ENCODE data around the gene ITPR2. TPM values are rescaled to one million over a fixed set of nuclear protein-coding genes. Genes with fewer than 3 reads are reported as not detected.

ITPR2 gene
- total RNA-seq, 2 donors from 2014 or later, result 14.8 to 74.4 TPM

DNA sequence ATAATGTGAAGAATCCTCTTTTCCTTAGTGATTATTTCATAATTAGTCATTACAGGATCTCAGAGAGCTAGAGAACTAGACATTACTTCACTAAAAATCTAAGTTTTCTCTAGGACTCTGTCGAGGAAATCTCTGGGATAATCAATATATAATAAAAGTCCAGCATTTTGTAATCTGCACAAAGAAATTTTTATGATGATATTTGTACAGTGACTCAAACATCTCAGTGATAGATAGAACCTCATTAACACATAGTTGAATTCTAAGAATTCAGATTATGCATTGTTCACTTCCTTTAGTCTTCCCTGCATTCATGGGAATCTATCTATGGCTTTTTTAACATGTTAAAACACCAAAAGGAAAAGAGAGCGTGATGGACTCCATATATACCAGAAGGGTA, 11.0 kb downstream of the ITPR2 start:
- Histone ChIP-seq H3K4me3 (ENCODE audit: low read length) (no peak overlapping the region), H3K36me3 (ENCODE audit: control insufficient read depth, insufficient read depth, low read length) (no peaks in the 10 kb centered on the region), H3K4me1 (ENCODE audit: control insufficient read depth, insufficient read depth, low read length) (no peaks in the 10 kb centered on the region), H3K27ac (ENCODE audit: low read depth, low read length) (no peak overlapping the region), H3K9ac (ENCODE audit: extremely low read depth, low read length, poor library complexity, severe bottlenecking) (no peak overlapping the region), H3K9me3 (ENCODE audit: control insufficient read depth, low read length) (no peaks in the 10 kb centered on the region), H3K27me3 (ENCODE audit: control insufficient read depth, insufficient read depth, low read length, poor library complexity, severe bottlenecking) (no peaks in the 10 kb centered on the region)
- peaks cover 10% of the 10 kb centered on the region for H3K4me1 Mint-ChIP-seq
- no peaks in the 10 kb centered on the region for H3K36me3 Mint-ChIP-seq (ENCODE audit: low read depth)
- no peaks in the 10 kb centered on the region for H3K27me3 Mint-ChIP-seq (ENCODE audit: insufficient read depth)
- H3K4me3 Mint-ChIP-seq, result no peak overlapping the region
- 85% methylated on average over 2 of the region's 2 CpGs; no CpG with 5 or more reads in 1 of the 2 experiments for WGBS, 2 experiments (ENCODE audit: insufficient coverage in 1 of 2, insufficient read length in 1 of 2)
- no peaks in the 10 kb centered on the region for H3K9me3 Mint-ChIP-seq
- DNase-seq, result no peak
- no peak for TF ChIP-seq CTCF (conservative IDR thresholded peaks at IDR 0.05)
- no peak overlapping the region for H3K27ac Mint-ChIP-seq

DNA sequence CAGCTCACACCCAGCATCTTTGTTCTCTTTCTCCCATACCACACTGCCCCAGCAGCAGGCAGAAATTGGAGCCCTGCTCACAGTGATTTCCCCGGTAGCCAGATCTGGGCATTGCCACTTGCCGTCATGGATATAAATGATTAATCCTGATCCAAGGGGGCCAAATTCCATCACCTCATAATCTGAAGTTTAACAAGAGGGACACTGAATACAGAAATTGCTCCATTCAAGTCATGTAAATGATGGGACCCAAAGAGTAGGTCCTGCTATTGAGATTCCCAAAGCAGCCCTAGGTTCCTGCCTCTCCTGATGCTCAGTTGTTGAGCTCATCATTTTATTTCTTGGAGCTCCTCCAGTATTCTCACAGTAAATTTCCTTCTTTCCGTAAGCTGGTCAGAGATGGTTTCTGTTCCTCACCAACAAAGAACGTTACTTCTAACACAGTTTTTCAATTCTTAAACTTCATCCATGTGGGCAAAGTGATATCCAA, 11.7 kb downstream of the ITPR2 start:
- no peak for DNase-seq
- Mint-ChIP-seq H3K36me3 (ENCODE audit: low read depth) (no peaks in the 10 kb centered on the region), H3K27ac (no peak overlapping the region)

GRCh38 chr12:26818636-26819035, 14.4 kb downstream of the ITPR2 start:
- no peak overlapping the region for H3K27ac ChIP-seq (ENCODE audit: low read depth, low read length)
- H3K27me3 ChIP-seq (ENCODE audit: control insufficient read depth, insufficient read depth, low read length, poor library complexity, severe bottlenecking), result no peaks in the 10 kb centered on the region
- no peak overlapping the region for H3K4me3 ChIP-seq (ENCODE audit: low read length)
- no peak for TF ChIP-seq CTCF (conservative IDR thresholded peaks at IDR 0.05)
- H3K36me3 Mint-ChIP-seq (ENCODE audit: low read depth), result no peaks in the 10 kb centered on the region
- H3K27me3 Mint-ChIP-seq (ENCODE audit: insufficient read depth), result no peaks in the 10 kb centered on the region
- WGBS, 2 experiments (ENCODE audit: insufficient coverage in 1 of 2, insufficient read length in 1 of 2), result 93% methylated on average over 2 of the region's 2 CpGs; no CpG with 5 or more reads in 1 of the 2 experiments
- H3K9ac ChIP-seq (ENCODE audit: extremely low read depth, low read length, poor library complexity, severe bottlenecking), result no peak overlapping the region
- H3K4me3 Mint-ChIP-seq, result no peak overlapping the region
- H3K9me3 ChIP-seq (ENCODE audit: control insufficient read depth, low read length), result no peaks in the 10 kb centered on the region
- H3K4me1 Mint-ChIP-seq, result peaks cover 10% of the 10 kb centered on the region
- H3K27ac Mint-ChIP-seq, result no peak overlapping the region
- no peaks in the 10 kb centered on the region for H3K4me1 ChIP-seq (ENCODE audit: control insufficient read depth, insufficient read depth, low read length)
- no peaks in the 10 kb centered on the region for H3K36me3 ChIP-seq (ENCODE audit: control insufficient read depth, insufficient read depth, low read length)
- H3K9me3 Mint-ChIP-seq, result no peaks in the 10 kb centered on the region
- no peak for DNase-seq

More for the DNA sequence above, 11.7 kb downstream of the ITPR2 start:
- peaks cover 10% of the 10 kb centered on the region for H3K4me1 Mint-ChIP-seq
- Histone ChIP-seq H3K27me3 (ENCODE audit: control insufficient read depth, insufficient read depth, low read length, poor library complexity, severe bottlenecking) (no peaks in the 10 kb centered on the region), H3K36me3 (ENCODE audit: control insufficient read depth, insufficient read depth, low read length) (no peaks in the 10 kb centered on the region), H3K9me3 (ENCODE audit: control insufficient read depth, low read length) (no peaks in the 10 kb centered on the region), H3K9ac (ENCODE audit: extremely low read depth, low read length, poor library complexity, severe bottlenecking) (no peak overlapping the region), H3K4me3 (ENCODE audit: low read length) (no peak overlapping the region), H3K27ac (ENCODE audit: low read depth, low read length) (no peak overlapping the region), H3K4me1 (ENCODE audit: control insufficient read depth, insufficient read depth, low read length) (no peaks in the 10 kb centered on the region)
- H3K9me3 Mint-ChIP-seq, result no peaks in the 10 kb centered on the region
- TF ChIP-seq CTCF (conservative IDR thresholded peaks at IDR 0.05), result no peak
- H3K4me3 Mint-ChIP-seq, result no peak overlapping the region
- whole genome bisulfite sequencing, 2 experiments (ENCODE audit: insufficient coverage in 1 of 2, insufficient read length in 1 of 2), result 93 to 95% methylated on average over 2 to 4 of the region's 4 CpGs
- no peaks in the 10 kb centered on the region for H3K27me3 Mint-ChIP-seq (ENCODE audit: insufficient read depth)

All from endodermal cell (in vitro differentiated cells).